ENCODE measurements around the gene NOSIP. TPM values are rescaled to one million over a fixed set of nuclear protein-coding genes. Genes with fewer than 3 reads are reported as not detected.
A peak's percentile ranks its signal among the peaks of the same experiment; 100 is the strongest.

The NOSIP gene
- total RNA-seq, 1 donor from 2014 or later: 83.8 TPM

- H3K27ac Mint-ChIP-seq (ENCODE audit: unreplicated experiment): no peak overlapping the region
- no peak overlapping the region for H3K27ac ChIP-seq (ENCODE audit: low read depth, low read length)
- peaks cover 71% of the 10 kb centered on the region for H3K79me2 ChIP-seq (ENCODE audit: insufficient read depth, low read length)
- H3K9ac ChIP-seq (ENCODE audit: low read length): peak overlapping the region; percentile 32
- peaks cover 52% of the 10 kb centered on the region for H4K20me1 ChIP-seq (ENCODE audit: insufficient read depth, low read length)
- H3K36me3 Mint-ChIP-seq (ENCODE audit: low read depth, unreplicated experiment): peaks cover 3% of the 10 kb centered on the region
- no peaks in the 10 kb centered on the region for H3K9me3 Mint-ChIP-seq (ENCODE audit: unreplicated experiment)
- H3K4me3 Mint-ChIP-seq (ENCODE audit: unreplicated experiment): no peak overlapping the region
- no peaks in the 10 kb centered on the region for H3K9me3 ChIP-seq (ENCODE audit: insufficient read depth, low read depth, low read length)
- peaks cover 4% of the 10 kb centered on the region for H3K4me1 Mint-ChIP-seq (ENCODE audit: low read depth, unreplicated experiment)
- no peak overlapping the region for H3K4me3 ChIP-seq (ENCODE audit: insufficient read depth, low read depth, low read length)
- no peak overlapping the region for H3K4me2 ChIP-seq (ENCODE audit: low read length)
- no peaks in the 10 kb centered on the region for H3K4me1 ChIP-seq (ENCODE audit: insufficient read depth, low read length)
- H2AFZ ChIP-seq (ENCODE audit: low read depth, low read length): no peak overlapping the region
- no peaks in the 10 kb centered on the region for H3K27me3 Mint-ChIP-seq (ENCODE audit: low read depth, unreplicated experiment)
- no peaks in the 10 kb centered on the region for H3K27me3 ChIP-seq (ENCODE audit: insufficient read depth, low read length)
- FAIRE-seq (peak; percentile 50), DNase-seq (ENCODE audit: low read depth) (peak; percentile 61)
- H3K36me3 ChIP-seq (ENCODE audit: insufficient read depth, low read length): peaks cover 11% of the 10 kb centered on the region
- TF ChIP-seq EZH2 (IDR thresholded peaks at IDR 0.05; ENCODE audit: insufficient read depth, low read length): no peak
- TF ChIP-seq, protein P1, sequence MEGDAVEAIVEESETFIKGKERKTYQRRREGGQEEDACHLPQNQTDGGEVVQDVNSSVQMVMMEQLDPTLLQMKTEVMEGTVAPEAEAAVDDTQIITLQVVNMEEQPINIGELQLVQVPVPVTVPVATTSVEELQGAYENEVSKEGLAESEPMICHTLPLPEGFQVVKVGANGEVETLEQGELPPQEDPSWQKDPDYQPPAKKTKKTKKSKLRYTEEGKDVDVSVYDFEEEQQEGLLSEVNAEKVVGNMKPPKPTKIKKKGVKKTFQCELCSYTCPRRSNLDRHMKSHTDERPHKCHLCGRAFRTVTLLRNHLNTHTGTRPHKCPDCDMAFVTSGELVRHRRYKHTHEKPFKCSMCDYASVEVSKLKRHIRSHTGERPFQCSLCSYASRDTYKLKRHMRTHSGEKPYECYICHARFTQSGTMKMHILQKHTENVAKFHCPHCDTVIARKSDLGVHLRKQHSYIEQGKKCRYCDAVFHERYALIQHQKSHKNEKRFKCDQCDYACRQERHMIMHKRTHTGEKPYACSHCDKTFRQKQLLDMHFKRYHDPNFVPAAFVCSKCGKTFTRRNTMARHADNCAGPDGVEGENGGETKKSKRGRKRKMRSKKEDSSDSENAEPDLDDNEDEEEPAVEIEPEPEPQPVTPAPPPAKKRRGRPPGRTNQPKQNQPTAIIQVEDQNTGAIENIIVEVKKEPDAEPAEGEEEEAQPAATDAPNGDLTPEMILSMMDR (IDR thresholded peaks at IDR 0.05; ENCODE audit: insufficient read depth, low read depth, low read length): peak; percentile 100
Observed at GRCh38 chr19:49570138-49570856, 10.1 kb downstream of the NOSIP start.

- Histone ChIP-seq H3K36me3 (ENCODE audit: insufficient read depth, low read length) (peaks cover 6% of the 10 kb centered on the region), H2AFZ (ENCODE audit: low read depth, low read length) (no peak overlapping the region), H3K4me1 (ENCODE audit: insufficient read depth, low read length) (no peaks in the 10 kb centered on the region), H3K4me3 (ENCODE audit: insufficient read depth, low read depth, low read length) (no peak overlapping the region), H3K9ac (ENCODE audit: low read length) (no peak overlapping the region), H3K9me3 (ENCODE audit: insufficient read depth, low read depth, low read length) (no peaks in the 10 kb centered on the region), H3K79me2 (ENCODE audit: insufficient read depth, low read length) (peaks cover 69% of the 10 kb centered on the region), H4K20me1 (ENCODE audit: insufficient read depth, low read length) (peaks cover 59% of the 10 kb centered on the region), H3K27ac (ENCODE audit: low read depth, low read length) (no peak overlapping the region), H3K27me3 (ENCODE audit: insufficient read depth, low read length) (no peaks in the 10 kb centered on the region), H3K4me2 (ENCODE audit: low read length) (no peak overlapping the region)
- Mint-ChIP-seq H3K27me3 (ENCODE audit: low read depth, unreplicated experiment) (no peaks in the 10 kb centered on the region), H3K4me1 (ENCODE audit: low read depth, unreplicated experiment) (peaks cover 4% of the 10 kb centered on the region), H3K27ac (ENCODE audit: unreplicated experiment) (no peak overlapping the region), H3K9me3 (ENCODE audit: unreplicated experiment) (no peaks in the 10 kb centered on the region), H3K4me3 (ENCODE audit: unreplicated experiment) (no peak overlapping the region), H3K36me3 (ENCODE audit: low read depth, unreplicated experiment) (no peaks in the 10 kb centered on the region)
- FAIRE-seq (no peak), DNase-seq (ENCODE audit: low read depth) (no peak)
- TF ChIP-seq, protein P1 (IDR thresholded peaks at IDR 0.05; ENCODE audit: insufficient read depth, low read depth, low read length): no peak
- no peak for TF ChIP-seq EZH2 (IDR thresholded peaks at IDR 0.05; ENCODE audit: insufficient read depth, low read length)
Observed at GRCh38 chr19:49567861-49568441, 12.4 kb downstream of the NOSIP start.

DNA sequence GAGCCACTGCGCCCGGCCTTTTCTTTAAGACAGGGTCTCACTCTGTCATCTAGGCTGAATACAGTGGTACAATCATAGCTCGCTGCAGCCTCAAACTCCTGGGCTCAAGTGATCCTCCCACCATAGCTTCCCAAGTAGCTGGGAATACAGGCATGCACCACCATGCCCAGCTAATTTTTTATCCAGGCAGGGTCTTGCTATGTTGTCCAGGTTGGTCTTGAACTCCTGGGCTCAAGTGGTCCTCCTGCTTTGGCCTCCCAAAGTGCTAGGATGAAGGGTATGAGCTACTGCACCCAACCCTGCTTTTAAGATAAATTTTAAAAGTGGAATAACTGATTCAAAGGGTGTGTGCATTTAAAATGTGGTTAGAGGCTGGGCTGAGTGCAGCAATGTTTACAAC, 14.1 kb downstream of the NOSIP start:
- Histone ChIP-seq H3K36me3 (ENCODE audit: insufficient read depth, low read length) (peaks cover 6% of the 10 kb centered on the region), H3K79me2 (ENCODE audit: insufficient read depth, low read length) (peaks cover 72% of the 10 kb centered on the region), H4K20me1 (ENCODE audit: insufficient read depth, low read length) (peaks cover 70% of the 10 kb centered on the region), H2AFZ (ENCODE audit: low read depth, low read length) (no peak overlapping the region), H3K27me3 (ENCODE audit: insufficient read depth, low read length) (no peaks in the 10 kb centered on the region), H3K4me3 (ENCODE audit: insufficient read depth, low read depth, low read length) (no peak overlapping the region), H3K4me1 (ENCODE audit: insufficient read depth, low read length) (no peaks in the 10 kb centered on the region), H3K27ac (ENCODE audit: low read depth, low read length) (no peak overlapping the region), H3K4me2 (ENCODE audit: low read length) (no peak overlapping the region), H3K9me3 (ENCODE audit: insufficient read depth, low read depth, low read length) (no peaks in the 10 kb centered on the region), H3K9ac (ENCODE audit: low read length) (no peak overlapping the region)
- no peak for FAIRE-seq
- Mint-ChIP-seq H3K27ac (ENCODE audit: unreplicated experiment) (no peak overlapping the region), H3K4me1 (ENCODE audit: low read depth, unreplicated experiment) (peaks cover 4% of the 10 kb centered on the region), H3K36me3 (ENCODE audit: low read depth, unreplicated experiment) (peaks cover 1% of the 10 kb centered on the region), H3K4me3 (ENCODE audit: unreplicated experiment) (no peak overlapping the region), H3K27me3 (ENCODE audit: low read depth, unreplicated experiment) (no peaks in the 10 kb centered on the region), H3K9me3 (ENCODE audit: unreplicated experiment) (no peaks in the 10 kb centered on the region)
- DNase-seq (ENCODE audit: low read depth): no peak
- TF ChIP-seq EZH2 (IDR thresholded peaks at IDR 0.05; ENCODE audit: insufficient read depth, low read length): no peak
- TF ChIP-seq, protein P1 (IDR thresholded peaks at IDR 0.05; ENCODE audit: insufficient read depth, low read depth, low read length): no peak

All from astrocyte (in vitro differentiated cells and primary cell).